OCI-LY7 (cell line): Measurements from ENCODE around the gene OLFM3.

ENCODE experiments used
- EZH2phosphoT487 ChIP-seq: fragments of 200-600 bp; sonication (generic); IDR thresholded peaks from 2 replicates; pipeline ENCODE4 v1.6.1; 2018; ENCODE audit warnings: low read depth, borderline replicate concordance, mild to moderate bottlenecking, mixed run types, antibody characterized with exemption, low read length, moderate library complexity, mixed read lengths
- TF ChIP-seq, protein P1 (sequence below): fragments of 200-600 bp; sonication (generic); conservative IDR thresholded peaks from 2 replicates; pipeline ENCODE4 v1.5.1; 2014; ENCODE audit warnings: mild to moderate bottlenecking, antibody characterized with exemption, low read length, moderate library complexity, mixed read lengths

DNA sequence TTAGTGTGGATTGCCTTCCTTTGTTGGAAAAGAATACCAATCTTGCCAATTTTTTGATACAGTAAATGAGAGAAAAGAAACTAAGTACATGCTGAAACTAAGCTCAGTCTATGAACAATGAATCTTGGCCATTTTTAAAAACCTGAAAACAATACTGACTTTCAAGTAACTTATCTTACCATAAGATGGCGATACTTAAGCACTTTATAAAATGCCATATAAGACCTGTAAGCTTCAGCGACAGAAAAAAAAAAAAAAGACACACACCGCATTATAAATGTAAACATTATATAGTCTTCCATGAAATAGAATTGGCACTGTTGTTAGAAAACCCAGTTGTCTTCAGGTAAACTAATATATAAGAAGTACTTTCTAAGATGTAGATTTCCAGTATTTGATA is 3.0 kb downstream of the OLFM3 start:
- TF ChIP-seq, protein P1, sequence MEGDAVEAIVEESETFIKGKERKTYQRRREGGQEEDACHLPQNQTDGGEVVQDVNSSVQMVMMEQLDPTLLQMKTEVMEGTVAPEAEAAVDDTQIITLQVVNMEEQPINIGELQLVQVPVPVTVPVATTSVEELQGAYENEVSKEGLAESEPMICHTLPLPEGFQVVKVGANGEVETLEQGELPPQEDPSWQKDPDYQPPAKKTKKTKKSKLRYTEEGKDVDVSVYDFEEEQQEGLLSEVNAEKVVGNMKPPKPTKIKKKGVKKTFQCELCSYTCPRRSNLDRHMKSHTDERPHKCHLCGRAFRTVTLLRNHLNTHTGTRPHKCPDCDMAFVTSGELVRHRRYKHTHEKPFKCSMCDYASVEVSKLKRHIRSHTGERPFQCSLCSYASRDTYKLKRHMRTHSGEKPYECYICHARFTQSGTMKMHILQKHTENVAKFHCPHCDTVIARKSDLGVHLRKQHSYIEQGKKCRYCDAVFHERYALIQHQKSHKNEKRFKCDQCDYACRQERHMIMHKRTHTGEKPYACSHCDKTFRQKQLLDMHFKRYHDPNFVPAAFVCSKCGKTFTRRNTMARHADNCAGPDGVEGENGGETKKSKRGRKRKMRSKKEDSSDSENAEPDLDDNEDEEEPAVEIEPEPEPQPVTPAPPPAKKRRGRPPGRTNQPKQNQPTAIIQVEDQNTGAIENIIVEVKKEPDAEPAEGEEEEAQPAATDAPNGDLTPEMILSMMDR: peak; percentile 59
- TF ChIP-seq EZH2phosphoT487: no peak
